ENCODE data around the gene CCDC126. TPM values are rescaled to one million over a fixed set of nuclear protein-coding genes. Genes with fewer than 3 reads are reported as not detected.

Gene CCDC126
- total and polyA plus RNA-seq, 10 of the 15 experiments (the other 5 are each of a cell fraction or from before 2014, with no cell fraction given), result 10.9 to 49.9 (median 24.1) TPM

DNA sequence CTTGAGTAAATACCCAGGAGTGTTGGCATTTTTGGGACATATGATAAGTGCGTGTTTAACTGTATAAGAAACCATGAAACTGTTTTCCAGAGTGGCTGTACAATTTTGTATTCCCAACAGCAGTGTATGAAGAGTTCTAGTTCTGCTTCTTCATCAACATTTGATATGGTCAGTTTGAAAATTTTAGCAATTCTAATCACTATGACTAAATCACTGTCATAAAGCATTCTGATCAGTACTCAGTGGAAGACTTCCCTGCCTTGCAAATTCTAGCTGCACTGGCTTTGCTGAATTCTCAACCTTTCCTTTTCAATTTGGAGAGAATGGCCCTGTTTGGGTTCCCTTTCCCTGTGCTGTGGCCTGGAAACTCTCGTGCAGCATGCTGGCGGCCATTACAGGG, 64.2 kb downstream of the CCDC126 start:
- Histone ChIP-seq H3K36me3 (ENCODE audit: control insufficient read depth in 2 of 2, insufficient read depth in 2 of 2, low read length in 1 of 2) (no peaks in the 10 kb centered on the region), H2AFZ (ENCODE audit: control insufficient read depth, low read depth, low read length) (no peak overlapping the region), H3K4me3 (no peak overlapping the region), H3K27ac (ENCODE audit: control insufficient read depth, insufficient read depth) (no peak overlapping the region), H3K79me2 (ENCODE audit: control insufficient read depth, insufficient read depth, low read length) (no peaks in the 10 kb centered on the region), H4K20me1 (ENCODE audit: control insufficient read depth, insufficient read depth) (no peaks in the 10 kb centered on the region), H3K9ac (ENCODE audit: control insufficient read depth, insufficient read depth, low read length) (no peak overlapping the region), H3K4me2 (ENCODE audit: control insufficient read depth, insufficient read depth) (no peak overlapping the region), H3K27me3 (replicated peaks in 1 of 2; ENCODE audit: control insufficient read depth in 2 of 2, insufficient read depth in 2 of 2, low read length in 1 of 2) (no peaks in the 10 kb centered on the region), H3K9me3 (replicated peaks; ENCODE audit: control insufficient read depth, insufficient read depth, low read length) (peaks cover 7% of the 10 kb centered on the region; the same call in 2 of the 3 replicates), H3K4me1 (ENCODE audit: control insufficient read depth, insufficient read depth, low read length) (no peaks in the 10 kb centered on the region)
- ChIA-PET RAD21 (ENCODE audit: unreplicated experiment) (no interaction called here), SMC1A (ENCODE audit: uncharacterized antibody, unreplicated experiment) (no interaction called here), CTCF (no interaction called here), POLR2A (interaction anchor here (1.0 kb wide), 1 partner anchor 19 kb away, joined by 4 read pairs; the partner anchor contains the start of gene FAM221A)
- BruUV-seq (replicated peaks), result no TSS peak
- FAIRE-seq (no peak), DNase-seq (ENCODE audit: low read depth, low spot score) (no peak), ATAC-seq (no peak)
- in situ Hi-C loops (cut with MboI) (no loop called here), intact Hi-C loops (cut with micrococcal nuclease; ENCODE audit: unreplicated experiment) (no loop called here)
- 86% methylated on average over 3 of the region's 3 CpGs for WGBS (ENCODE audit: insufficient coverage, insufficient replicate concordance, low lambda C conversion rate, missing lambda C conversion rate)
- TF ChIP-seq RUNX3 (IDR thresholded peaks at IDR 0.05; ENCODE audit: low read length) (no peak), FOS (IDR thresholded peaks at IDR 0.05; ENCODE audit: borderline replicate concordance, extremely low read depth, insufficient read length) (no peak), BHLHE40 (IDR thresholded peaks at IDR 0.05; ENCODE audit: borderline replicate concordance in 1 of 2, low read depth in 2 of 2, low read length in 1 of 2) (no peak), ZNF622 (IDR thresholded peaks at IDR 0.05) (no peak), NR2F1 (conservative IDR thresholded peaks at IDR 0.05) (no peak), SUZ12 (IDR thresholded peaks at IDR 0.05; ENCODE audit: unreplicated experiment) (no peak), SUPT20H (IDR thresholded peaks at IDR 0.05; ENCODE audit: borderline replicate concordance, control insufficient read depth, low read depth, low read length) (no peak), GABPA (IDR thresholded peaks at IDR 0.05; ENCODE audit: low read depth) (no peak), BRCA1 (IDR thresholded peaks at IDR 0.05; ENCODE audit: low read depth, low read length) (no peak), EZH2 (IDR thresholded peaks at IDR 0.05; ENCODE audit: borderline replicate concordance, control insufficient read depth, low read depth, low read length) (no peak), FOXK2 (IDR thresholded peaks at IDR 0.05) (no peak), USF2 (IDR thresholded peaks at IDR 0.05; ENCODE audit: borderline replicate concordance, low read depth, low read length) (no peak), CHD4 (IDR thresholded peaks at IDR 0.05) (no peak), NR2C1 (IDR thresholded peaks at IDR 0.05) (no peak), ZZZ3 (IDR thresholded peaks at IDR 0.05; ENCODE audit: control insufficient read depth, insufficient read length, low read depth) (no peak)
- TF ChIP-seq, protein P1, sequence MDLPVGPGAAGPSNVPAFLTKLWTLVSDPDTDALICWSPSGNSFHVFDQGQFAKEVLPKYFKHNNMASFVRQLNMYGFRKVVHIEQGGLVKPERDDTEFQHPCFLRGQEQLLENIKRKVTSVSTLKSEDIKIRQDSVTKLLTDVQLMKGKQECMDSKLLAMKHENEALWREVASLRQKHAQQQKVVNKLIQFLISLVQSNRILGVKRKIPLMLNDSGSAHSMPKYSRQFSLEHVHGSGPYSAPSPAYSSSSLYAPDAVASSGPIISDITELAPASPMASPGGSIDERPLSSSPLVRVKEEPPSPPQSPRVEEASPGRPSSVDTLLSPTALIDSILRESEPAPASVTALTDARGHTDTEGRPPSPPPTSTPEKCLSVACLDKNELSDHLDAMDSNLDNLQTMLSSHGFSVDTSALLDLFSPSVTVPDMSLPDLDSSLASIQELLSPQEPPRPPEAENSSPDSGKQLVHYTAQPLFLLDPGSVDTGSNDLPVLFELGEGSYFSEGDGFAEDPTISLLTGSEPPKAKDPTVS (IDR thresholded peaks at IDR 0.05; ENCODE audit: low read depth, low read length), result no peak
